ENCODE data around the gene HOXD11.

Gene HOXD11

DNA sequence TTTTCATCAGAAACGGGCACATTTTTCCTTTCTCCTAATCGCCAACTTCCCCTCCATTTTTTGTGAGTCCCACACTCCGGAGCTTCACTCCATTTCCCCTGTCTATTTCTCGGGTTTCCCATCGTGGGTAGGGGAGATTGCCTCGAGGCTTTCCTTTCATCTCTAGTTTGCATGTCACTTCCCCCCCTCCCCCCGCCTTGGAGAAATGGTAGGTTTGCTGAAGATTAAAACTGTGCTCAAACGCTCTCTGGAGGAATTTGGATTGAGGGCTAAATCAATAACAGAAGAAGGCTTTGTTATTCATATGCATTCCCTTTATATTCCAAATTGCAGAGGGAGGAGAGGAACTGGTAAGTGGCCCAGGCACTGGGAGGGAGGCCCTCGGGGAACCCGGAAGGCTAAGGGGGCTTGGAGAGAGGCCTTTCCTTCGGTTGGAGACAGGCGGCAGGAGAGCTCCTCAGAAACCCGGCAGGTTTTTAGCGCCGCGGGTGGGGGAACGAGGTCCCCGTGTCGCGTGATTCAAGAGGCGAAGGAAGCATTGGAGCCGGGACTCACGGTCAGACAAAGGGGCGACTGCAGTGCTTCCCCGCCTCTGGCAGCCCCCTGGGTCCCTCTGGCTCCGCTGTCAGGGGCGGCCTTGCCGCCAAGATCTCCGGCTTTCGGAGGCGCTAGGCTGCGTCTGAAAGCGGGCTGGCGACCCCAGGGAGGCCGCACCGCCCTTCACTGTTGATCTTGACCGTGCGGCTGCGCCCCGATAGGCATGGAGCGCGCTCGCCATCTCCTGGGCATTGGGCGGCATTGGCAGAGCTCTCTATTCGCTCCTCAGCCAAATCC, 9.9 kb upstream of the HOXD11 start:
- DNase-seq (ENCODE audit: insufficient read length): peak; percentile 71
- TF ChIP-seq TAF1 (IDR thresholded peaks at IDR 0.05; ENCODE audit: borderline replicate concordance, low read depth, low read length): no peak
- no peak for TF ChIP-seq POLR2A (IDR thresholded peaks at IDR 0.05; ENCODE audit: low read depth, low read length)
- TF ChIP-seq POLR2AphosphoS5 (IDR thresholded peaks at IDR 0.05; ENCODE audit: low read depth, low read length): no peak
- FAIRE-seq: peak; percentile 92

GRCh38 chr2:176097820-176098365, 9.2 kb upstream of the HOXD11 start:
- no peak for DNase-seq (ENCODE audit: insufficient read length)
- no peak for TF ChIP-seq POLR2AphosphoS5 (IDR thresholded peaks at IDR 0.05; ENCODE audit: low read depth, low read length)
- no peak for TF ChIP-seq TAF1 (IDR thresholded peaks at IDR 0.05; ENCODE audit: borderline replicate concordance, low read depth, low read length)
- TF ChIP-seq POLR2A (IDR thresholded peaks at IDR 0.05; ENCODE audit: low read depth, low read length): no peak
- FAIRE-seq: no peak

- DNase-seq (ENCODE audit: insufficient read length) (no peak), FAIRE-seq (no peak)
- TF ChIP-seq POLR2A (IDR thresholded peaks at IDR 0.05; ENCODE audit: low read depth, low read length) (no peak), POLR2AphosphoS5 (IDR thresholded peaks at IDR 0.05; ENCODE audit: low read depth, low read length) (no peak), TAF1 (IDR thresholded peaks at IDR 0.05; ENCODE audit: borderline replicate concordance, low read depth, low read length) (no peak)
These were observed 8.5 kb upstream of the HOXD11 start for GRCh38 chr2:176098366-176099158.

DNA sequence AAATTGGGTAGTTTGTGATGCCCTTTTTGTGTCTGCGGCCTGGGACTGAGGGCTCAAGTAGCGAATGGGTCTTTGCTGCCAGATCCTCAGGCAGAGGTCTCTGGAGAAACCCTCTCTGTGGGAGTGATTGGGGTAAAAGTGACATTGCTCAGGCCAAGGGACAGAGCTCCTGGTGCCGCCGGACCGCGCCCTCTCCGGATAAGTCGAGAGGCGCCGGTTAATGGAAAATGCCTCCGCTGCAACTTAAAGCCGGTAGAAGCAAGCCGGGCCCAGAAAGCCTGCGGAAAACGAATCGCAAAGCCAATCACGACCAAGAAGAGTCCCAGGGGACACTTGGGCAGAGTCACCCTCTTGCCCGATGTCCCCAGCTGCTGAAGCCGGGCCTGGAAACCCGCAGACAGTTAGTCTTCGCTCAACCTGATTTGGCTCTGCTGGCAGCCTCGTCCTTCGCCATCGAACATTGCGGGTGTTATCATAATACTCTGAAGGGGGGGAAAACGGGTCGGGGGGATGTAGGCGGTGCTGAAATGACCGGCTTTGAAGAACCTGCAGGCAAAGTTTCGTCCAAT, 7.8 kb upstream of the HOXD11 start:
- no peak for DNase-seq (ENCODE audit: insufficient read length)
- no peak for FAIRE-seq
- TF ChIP-seq POLR2AphosphoS5 (IDR thresholded peaks at IDR 0.05; ENCODE audit: low read depth, low read length) (no peak), TAF1 (IDR thresholded peaks at IDR 0.05; ENCODE audit: borderline replicate concordance, low read depth, low read length) (no peak), POLR2A (IDR thresholded peaks at IDR 0.05; ENCODE audit: low read depth, low read length) (no peak)

- TF ChIP-seq TAF1 (IDR thresholded peaks at IDR 0.05; ENCODE audit: borderline replicate concordance, low read depth, low read length) (no peak), POLR2A (IDR thresholded peaks at IDR 0.05; ENCODE audit: low read depth, low read length) (no peak), POLR2AphosphoS5 (IDR thresholded peaks at IDR 0.05; ENCODE audit: low read depth, low read length) (no peak)
- DNase-seq (ENCODE audit: insufficient read length) (no peak), FAIRE-seq (no peak)
These were observed 7.1 kb upstream of the HOXD11 start, which contains the start of gene HOXD12 for GRCh38 chr2:176099728-176100546. TSS of gene HOXD12 (plus strand) at chr2:176099795. CDS start at chr2:176099802, 7 bp downstream.

- DNase-seq (ENCODE audit: insufficient read length): no peak
- FAIRE-seq: no peak
- TF ChIP-seq POLR2A (IDR thresholded peaks at IDR 0.05; ENCODE audit: low read depth, low read length) (no peak), TAF1 (IDR thresholded peaks at IDR 0.05; ENCODE audit: borderline replicate concordance, low read depth, low read length) (no peak), POLR2AphosphoS5 (IDR thresholded peaks at IDR 0.05; ENCODE audit: low read depth, low read length) (no peak)
These were observed 6.4 kb upstream of the HOXD11 start for GRCh38 chr2:176100547-176101140.

GRCh38 chr2:176101216-176101830, 5.8 kb upstream of the HOXD11 start:
- TF ChIP-seq POLR2A (IDR thresholded peaks at IDR 0.05; ENCODE audit: low read depth, low read length) (no peak), POLR2AphosphoS5 (IDR thresholded peaks at IDR 0.05; ENCODE audit: low read depth, low read length) (no peak), TAF1 (IDR thresholded peaks at IDR 0.05; ENCODE audit: borderline replicate concordance, low read depth, low read length) (no peak)
- no peak for DNase-seq (ENCODE audit: insufficient read length)
- FAIRE-seq: no peak

- TF ChIP-seq TAF1 (IDR thresholded peaks at IDR 0.05; ENCODE audit: borderline replicate concordance, low read depth, low read length) (no peak), POLR2A (IDR thresholded peaks at IDR 0.05; ENCODE audit: low read depth, low read length) (no peak), POLR2AphosphoS5 (IDR thresholded peaks at IDR 0.05; ENCODE audit: low read depth, low read length) (no peak)
- FAIRE-seq: no peak
- DNase-seq (ENCODE audit: insufficient read length): no peak
These were observed 5.2 kb upstream of the HOXD11 start for GRCh38 chr2:176101842-176102241.

GRCh38 chr2:176102309-176102866, 4.7 kb upstream of the HOXD11 start:
- TF ChIP-seq POLR2AphosphoS5 (IDR thresholded peaks at IDR 0.05; ENCODE audit: low read depth, low read length): no peak
- no peak for TF ChIP-seq POLR2A (IDR thresholded peaks at IDR 0.05; ENCODE audit: low read depth, low read length)
- no peak for TF ChIP-seq TAF1 (IDR thresholded peaks at IDR 0.05; ENCODE audit: borderline replicate concordance, low read depth, low read length)
- no peak for FAIRE-seq
- DNase-seq (ENCODE audit: insufficient read length): no peak

All from GM12892 (cell line).